ENCODE data around the gene C1D. TPM values are rescaled to one million over a fixed set of nuclear protein-coding genes. Genes with fewer than 3 reads are reported as not detected.
"Not testable (repeated sequence)": the region's sequence is repeated elsewhere in the genome, so short reads cannot be mapped to it uniquely, and the experiment has no call there.

The C1D gene
- total RNA-seq, 1 donor from 2014 or later: 19.3 TPM

GRCh38 chr2:68086166-68086565 lies 23.4 kb upstream of the C1D start:
- H3K4me3 Mint-ChIP-seq (ENCODE audit: unreplicated experiment): no peak overlapping the region
- H3K27me3 Mint-ChIP-seq (ENCODE audit: unreplicated experiment): peaks cover 51% of the 10 kb centered on the region
- H3K27ac Mint-ChIP-seq (ENCODE audit: unreplicated experiment): no peak overlapping the region
- TF ChIP-seq, protein P1, sequence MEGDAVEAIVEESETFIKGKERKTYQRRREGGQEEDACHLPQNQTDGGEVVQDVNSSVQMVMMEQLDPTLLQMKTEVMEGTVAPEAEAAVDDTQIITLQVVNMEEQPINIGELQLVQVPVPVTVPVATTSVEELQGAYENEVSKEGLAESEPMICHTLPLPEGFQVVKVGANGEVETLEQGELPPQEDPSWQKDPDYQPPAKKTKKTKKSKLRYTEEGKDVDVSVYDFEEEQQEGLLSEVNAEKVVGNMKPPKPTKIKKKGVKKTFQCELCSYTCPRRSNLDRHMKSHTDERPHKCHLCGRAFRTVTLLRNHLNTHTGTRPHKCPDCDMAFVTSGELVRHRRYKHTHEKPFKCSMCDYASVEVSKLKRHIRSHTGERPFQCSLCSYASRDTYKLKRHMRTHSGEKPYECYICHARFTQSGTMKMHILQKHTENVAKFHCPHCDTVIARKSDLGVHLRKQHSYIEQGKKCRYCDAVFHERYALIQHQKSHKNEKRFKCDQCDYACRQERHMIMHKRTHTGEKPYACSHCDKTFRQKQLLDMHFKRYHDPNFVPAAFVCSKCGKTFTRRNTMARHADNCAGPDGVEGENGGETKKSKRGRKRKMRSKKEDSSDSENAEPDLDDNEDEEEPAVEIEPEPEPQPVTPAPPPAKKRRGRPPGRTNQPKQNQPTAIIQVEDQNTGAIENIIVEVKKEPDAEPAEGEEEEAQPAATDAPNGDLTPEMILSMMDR (IDR thresholded peaks at IDR 0.05): no peak
- H3K9me3 Mint-ChIP-seq (ENCODE audit: unreplicated experiment): no peaks in the 10 kb centered on the region
- H3K4me1 Mint-ChIP-seq (ENCODE audit: unreplicated experiment): no peaks in the 10 kb centered on the region
- DNase-seq (ENCODE audit: extremely low spot score, unreplicated experiment): no peak
- H3K36me3 Mint-ChIP-seq (ENCODE audit: unreplicated experiment): no peaks in the 10 kb centered on the region

DNA sequence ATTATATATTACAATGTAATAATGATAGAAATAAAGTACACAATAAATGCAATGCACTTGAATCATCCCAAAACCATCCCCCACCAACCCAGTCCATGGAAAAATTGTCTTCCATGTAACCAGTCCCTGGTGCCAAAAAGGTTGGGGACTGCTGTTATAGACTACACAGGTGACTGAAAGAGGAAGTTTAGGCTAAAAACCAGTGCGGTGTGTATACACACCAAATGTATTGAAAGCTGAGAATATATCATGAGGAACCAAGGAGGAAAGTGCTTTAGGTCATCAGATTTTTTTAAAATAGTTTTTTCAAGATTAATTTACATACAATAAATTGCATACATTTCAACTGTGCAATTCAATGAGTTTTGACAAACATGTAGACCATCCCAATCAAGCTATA lies 20.5 kb upstream of the C1D start:
- Mint-ChIP-seq H3K4me3 (ENCODE audit: unreplicated experiment) (no peak overlapping the region), H3K27ac (ENCODE audit: unreplicated experiment) (no peak overlapping the region), H3K4me1 (ENCODE audit: unreplicated experiment) (no peaks in the 10 kb centered on the region), H3K27me3 (ENCODE audit: unreplicated experiment) (peaks cover 63% of the 10 kb centered on the region), H3K36me3 (ENCODE audit: unreplicated experiment) (no peaks in the 10 kb centered on the region), H3K9me3 (ENCODE audit: unreplicated experiment) (no peaks in the 10 kb centered on the region)
- TF ChIP-seq, protein P1 (IDR thresholded peaks at IDR 0.05): no peak
- DNase-seq (ENCODE audit: extremely low spot score, unreplicated experiment): no peak

DNA sequence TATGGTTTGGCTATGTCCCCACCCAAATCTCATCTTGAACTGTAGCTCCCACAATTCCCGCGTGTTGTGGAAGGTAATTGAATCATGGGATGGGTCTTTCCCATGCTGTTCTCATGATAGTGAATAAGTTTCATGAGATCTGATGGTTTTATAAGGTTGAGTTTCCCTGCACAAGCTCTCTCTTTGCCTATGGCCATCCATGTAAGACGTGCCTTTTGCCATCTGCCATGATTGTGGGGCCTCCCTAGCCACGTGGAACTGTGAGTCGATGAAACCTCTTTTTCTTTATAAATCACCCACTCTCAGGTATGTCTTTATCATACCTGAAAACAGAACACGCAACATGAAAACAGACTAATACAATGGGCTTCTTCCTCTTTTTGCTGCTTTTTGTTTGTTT lies 11.2 kb upstream of the C1D start:
- Mint-ChIP-seq H3K4me3 (ENCODE audit: unreplicated experiment) (no peak overlapping the region), H3K9me3 (ENCODE audit: unreplicated experiment) (no peaks in the 10 kb centered on the region), H3K36me3 (ENCODE audit: unreplicated experiment) (no peaks in the 10 kb centered on the region), H3K27me3 (ENCODE audit: unreplicated experiment) (peaks cover 51% of the 10 kb centered on the region), H3K27ac (ENCODE audit: unreplicated experiment) (no peak overlapping the region), H3K4me1 (ENCODE audit: unreplicated experiment) (no peaks in the 10 kb centered on the region)
- TF ChIP-seq, protein P1 (IDR thresholded peaks at IDR 0.05): no peak
- no peak for DNase-seq (ENCODE audit: extremely low spot score, unreplicated experiment)

DNA sequence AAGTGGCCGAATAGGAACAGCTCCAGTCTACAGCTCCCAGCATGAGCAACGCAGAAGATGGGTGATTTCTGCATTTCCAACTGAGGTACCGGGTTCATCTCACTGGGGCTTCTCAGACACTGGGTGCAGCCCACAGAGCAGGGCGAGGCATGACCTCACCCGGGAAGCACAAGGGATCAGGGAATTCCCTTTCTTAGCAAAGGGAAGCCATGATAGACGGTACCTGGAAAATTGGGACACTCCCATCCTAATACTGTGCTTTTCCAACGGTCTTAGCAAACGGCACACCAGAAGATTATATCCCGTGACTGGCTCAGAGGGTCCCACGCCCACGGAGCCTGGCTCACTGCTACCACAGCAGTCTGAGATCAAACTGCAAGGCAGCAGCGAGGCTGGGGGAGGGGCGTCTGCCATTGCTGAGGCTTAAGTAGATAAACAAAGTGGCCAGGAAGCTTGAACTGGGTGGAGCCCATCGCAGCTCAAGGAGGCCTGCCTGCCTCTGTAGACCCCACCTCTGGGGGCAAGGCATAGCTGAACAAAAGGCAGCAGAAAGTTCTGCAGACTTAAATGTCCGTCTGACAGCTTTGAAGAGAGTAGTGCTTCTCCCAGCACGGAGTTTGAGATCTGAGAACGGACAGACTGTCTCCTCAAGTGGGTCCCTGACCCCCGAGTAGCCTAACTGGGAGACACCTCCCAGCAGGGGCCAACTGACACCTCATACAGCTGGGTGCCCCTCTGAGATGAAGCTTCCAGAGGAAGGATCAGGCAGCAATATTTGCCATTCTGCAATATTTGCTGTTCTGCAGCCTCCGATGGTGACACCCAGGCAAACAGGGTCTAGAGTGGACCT lies 1.2 kb upstream of the C1D start:
- DNase-seq (ENCODE audit: extremely low spot score, unreplicated experiment); H3K27ac Mint-ChIP-seq (ENCODE audit: unreplicated experiment): not testable (repeated sequence)

GRCh38 chr2:68060652-68061051 lies 2.2 kb downstream of the C1D start:
- no peak for DNase-seq (ENCODE audit: extremely low spot score, unreplicated experiment)
- TF ChIP-seq, protein P1 (IDR thresholded peaks at IDR 0.05): no peak
- Mint-ChIP-seq H3K27ac (ENCODE audit: unreplicated experiment) (no peak overlapping the region), H3K4me3 (ENCODE audit: unreplicated experiment) (no peak overlapping the region), H3K27me3 (ENCODE audit: unreplicated experiment) (peaks cover 6% of the 10 kb centered on the region), H3K36me3 (ENCODE audit: unreplicated experiment) (no peaks in the 10 kb centered on the region), H3K9me3 (ENCODE audit: unreplicated experiment) (no peaks in the 10 kb centered on the region), H3K4me1 (ENCODE audit: unreplicated experiment) (peaks cover 14% of the 10 kb centered on the region)

More for the DNA sequence above, 1.2 kb upstream of the C1D start:
- not testable (repeated sequence) for H3K4me3 Mint-ChIP-seq (ENCODE audit: unreplicated experiment); H3K36me3 Mint-ChIP-seq (ENCODE audit: unreplicated experiment); H3K9me3 Mint-ChIP-seq (ENCODE audit: unreplicated experiment)
- peaks cover 33% of the 10 kb centered on the region for H3K27me3 Mint-ChIP-seq (ENCODE audit: unreplicated experiment)
- H3K4me1 Mint-ChIP-seq (ENCODE audit: unreplicated experiment): peaks cover 14% of the 10 kb centered on the region

Data from osteocyte (in vitro differentiated cells).